H1 (cell line): ENCODE measurements around the gene CDK5R1. TPM values are rescaled to one million over a fixed set of nuclear protein-coding genes. Genes with fewer than 3 reads are reported as not detected.
"Not testable (repeated sequence)": the region's sequence is repeated elsewhere in the genome, so short reads cannot be mapped to it uniquely, and the experiment has no call there.

Source experiments
- CTCF ChIA-PET: fragments of 300-600 bp; sonication (Branson Sonifier 250); formaldehyde crosslinking; loops from one replicate; lab custom pipeline; 2021; ENCODE audit not compliant: partially characterized antibody; lab: Charles Lee
- POLR2A ChIA-PET: fragments of 300-600 bp; sonication (Branson Sonifier 250); formaldehyde crosslinking; loops from one replicate; lab custom pipeline; 2021; ENCODE audit warnings: inconsistent platforms; ENCODE audit not compliant: partially characterized antibody; lab: Charles Lee
- DNase-seq, 2 experiments: peaks; one replicate each; pipeline versions ENCODE4 v3.0.0 to v3.0.0-alpha.2; 2010 to 2022; ENCODE audit warnings: low spot score in 2 of 2, low read depth in 1 of 2, mixed read lengths in 1 of 2
- FAIRE-seq: peaks from 2 replicates; lab custom pipeline; 2011; peaks lifted over from hg19 to GRCh38; lab: Jason Lieb, UNC
- H2AFZ ChIP-seq: 2 replicates; pipeline ENCODE4 v1.8.1; 2012; ENCODE audit warnings: low read length, inconsistent platforms
- H2AK5ac ChIP-seq: 2 replicates; pipeline ENCODE4 v1.6.1; 2013; ENCODE audit warnings: low read depth, low read length
- H2BK120ac ChIP-seq: replicated peaks from 2 replicates; pipeline ENCODE3; 2013; ENCODE audit warnings: low read depth, low read length, inconsistent platforms
- H2BK12ac ChIP-seq: 2 replicates; pipeline ENCODE4 v1.6.1; 2013; ENCODE audit warnings: low read depth, low read length
- H2BK15ac ChIP-seq: 2 replicates; pipeline ENCODE4 v1.6.1; 2013; ENCODE audit warnings: low read length
- H2BK20ac ChIP-seq: 2 replicates; pipeline ENCODE4 v1.6.1; 2013; ENCODE audit warnings: low read length
- H2BK5ac ChIP-seq: 2 replicates; pipeline ENCODE4 v1.6.1; 2013; ENCODE audit warnings: low read depth, low read length
- H3K14ac ChIP-seq: 2 replicates; pipeline ENCODE4 v1.6.1; 2013; ENCODE audit warnings: inconsistent platforms; ENCODE audit not compliant: insufficient read length
- H3K18ac ChIP-seq: 2 replicates; pipeline ENCODE4 v1.6.1; 2013; ENCODE audit warnings: low read length; ENCODE audit errors: extremely low read depth
- H3K23ac ChIP-seq: 2 replicates; pipeline ENCODE4 v1.6.1; 2013; ENCODE audit warnings: inconsistent platforms; ENCODE audit not compliant: insufficient read length
- H3K23me2 ChIP-seq: 2 replicates; pipeline ENCODE4 v1.6.1; 2013; ENCODE audit warnings: low read depth, low read length
- H3K27ac ChIP-seq: 2 replicates; pipeline ENCODE4 v1.6.1; 2011; ENCODE audit warnings: low read depth, low read length, inconsistent platforms
- H3K27me3 ChIP-seq, 4 experiments: replicated peaks in 1 of 4; 1 replicate in 1 of 4; 2 replicates in 3 of 4; pipeline versions ENCODE4 v1.6.1 to v1.8.1; 2011 to 2013; ENCODE audit warnings: low read length in 3 of 4, mild to moderate bottlenecking in 3 of 4, inconsistent platforms in 2 of 4, mixed read lengths in 2 of 4, moderate library complexity in 1 of 4; ENCODE audit not compliant: control insufficient read depth in 3 of 4, insufficient read depth in 3 of 4; ENCODE audit errors: extremely low read depth in 1 of 4
- H3K36me3 ChIP-seq, 4 experiments: 2 replicates each; pipeline versions ENCODE4 v1.6.1 to v1.8.1; 2011 to 2013; ENCODE audit warnings: mild to moderate bottlenecking in 4 of 4, low read length in 3 of 4, moderate library complexity in 2 of 4, control low read depth in 1 of 4, inconsistent platforms in 1 of 4; ENCODE audit not compliant: insufficient read depth in 4 of 4, control insufficient read depth in 2 of 4
- H3K4ac ChIP-seq: replicated peaks from 2 replicates; pipeline ENCODE3; 2013; ENCODE audit warnings: low read length, low read depth, mixed read lengths, inconsistent platforms; ENCODE audit not compliant: insufficient read length
- H3K4me1 ChIP-seq, 4 experiments: replicated peaks in 1 of 4; 1 replicate in 1 of 4; 2 replicates in 3 of 4; pipeline versions ENCODE4 v1.6.1 to v1.8.1; 2011 to 2013; ENCODE audit warnings: low read length in 3 of 4, inconsistent platforms in 2 of 4, mixed read lengths in 1 of 4; ENCODE audit not compliant: insufficient read depth in 4 of 4, control insufficient read depth in 3 of 4
- H3K4me2 ChIP-seq, 2 experiments: 2 replicates each; pipeline versions ENCODE4 v1.6.1 to v1.8.1; 2011 to 2013; ENCODE audit warnings: low read depth in 2 of 2, low read length in 2 of 2, control low read depth in 1 of 2, inconsistent platforms in 1 of 2, mild to moderate bottlenecking in 1 of 2; ENCODE audit not compliant: insufficient read depth in 1 of 2
- H3K4me3 ChIP-seq, 4 experiments: fragments of 200-600, 300-600 bp in 1 of 4; sonication (generic), shearing (Covaris generic), sonication (Bioruptor Twin) in 1 of 4; 2 replicates each; pipeline versions ENCODE4 v1.5.1 to v1.8.1; 2011 to 2016; ENCODE audit warnings: low read length in 4 of 4, low read depth in 3 of 4, control low read depth in 2 of 4, inconsistent platforms in 2 of 4, mild to moderate bottlenecking in 2 of 4, mixed read lengths in 1 of 4, moderate library complexity in 1 of 4; ENCODE audit not compliant: insufficient read depth in 2 of 4; ENCODE audit errors: extremely low read depth in 1 of 4
- H3K56ac ChIP-seq: replicated peaks from 2 replicates; pipeline ENCODE3; 2013; ENCODE audit warnings: low read depth, mild to moderate bottlenecking, mixed read lengths, low read length, inconsistent platforms; ENCODE audit not compliant: insufficient read length
- H3K79me1 ChIP-seq: 2 replicates; pipeline ENCODE4 v1.6.1; 2013; ENCODE audit warnings: low read depth, low read length, control low read depth
- H3K79me2 ChIP-seq, 2 experiments: 2 replicates each; pipeline versions ENCODE4 v1.6.1 to v1.8.1; 2012 to 2013; ENCODE audit warnings: low read length in 2 of 2, mild to moderate bottlenecking in 2 of 2, inconsistent platforms in 1 of 2; ENCODE audit not compliant: insufficient read depth in 2 of 2, control insufficient read depth in 1 of 2
- H3K9ac ChIP-seq, 4 experiments: replicated peaks in 1 of 4; 1 replicate in 1 of 4; 2 replicates in 3 of 4; pipeline versions ENCODE4 v1.6.1 to v1.8.1; 2011 to 2013; ENCODE audit warnings: low read depth in 3 of 4, low read length in 3 of 4, control low read depth in 2 of 4, mild to moderate bottlenecking in 2 of 4, moderate library complexity in 2 of 4, inconsistent platforms in 1 of 4; ENCODE audit errors: extremely low read depth in 1 of 4
- H3K9me3 ChIP-seq, 2 experiments: 2 replicates each; pipeline versions ENCODE4 v1.6.1 to v1.8.1; 2012 to 2013; ENCODE audit warnings: mild to moderate bottlenecking in 2 of 2, moderate library complexity in 2 of 2, control low read depth in 1 of 2, inconsistent platforms in 1 of 2, low read depth in 1 of 2, low read length in 1 of 2, mixed read lengths in 1 of 2; ENCODE audit not compliant: insufficient read depth in 2 of 2
- H4K20me1 ChIP-seq, 2 experiments: replicated peaks in 1 of 2; 2 replicates each; pipeline versions ENCODE3 to v1.8.1; 2011 to 2013; ENCODE audit warnings: inconsistent platforms in 2 of 2, low read length in 2 of 2, mild to moderate bottlenecking in 1 of 2; ENCODE audit not compliant: insufficient read depth in 2 of 2, control insufficient read depth in 1 of 2
- H4K5ac ChIP-seq: 2 replicates; pipeline ENCODE4 v1.6.1; 2013; ENCODE audit warnings: low read length, low read depth, mixed read lengths, inconsistent platforms; ENCODE audit not compliant: insufficient read length
- H4K8ac ChIP-seq: 2 replicates; pipeline ENCODE4 v1.8.0; 2013; ENCODE audit warnings: mild to moderate bottlenecking, moderate library complexity, low read length, inconsistent platforms; ENCODE audit not compliant: insufficient read depth; ENCODE audit errors: extremely low read depth
- H4K91ac ChIP-seq: replicated peaks from 2 replicates; pipeline ENCODE3; 2013; ENCODE audit warnings: low read length, mixed read lengths, inconsistent platforms; ENCODE audit not compliant: insufficient read length
- BACH1 ChIP-seq: IDR thresholded peaks from 2 replicates; pipeline ENCODE4 v1.6.1; 2012; ENCODE audit warnings: low read length, improper control_type of control experiment
- CBX5 ChIP-seq: fragments of 300-800, 300-1000 bp; sonication (generic); IDR thresholded peaks from 2 replicates; pipeline ENCODE4 v1.7.1; 2016; ENCODE audit warnings: antibody characterized with exemption, low read length, low read depth
- RAD21 ChIP-seq, 2 experiments: IDR thresholded peaks in 1 of 2; conservative IDR thresholded peaks in 1 of 2; 2 replicates each; pipeline ENCODE4 v1.6.1; 2011; ENCODE audit warnings: low read depth in 2 of 2, low read length in 2 of 2, improper control_type of control experiment in 1 of 2, inconsistent platforms in 1 of 2, mild to moderate bottlenecking in 1 of 2, moderate library complexity in 1 of 2
- SIN3A ChIP-seq, 2 experiments: IDR thresholded peaks in 1 of 2; conservative IDR thresholded peaks in 1 of 2; 2 replicates each; pipeline ENCODE4 v1.6.1; 2011 to 2012; ENCODE audit warnings: low read length in 2 of 2, improper control_type of control experiment in 1 of 2, low read depth in 1 of 2, mild to moderate bottlenecking in 1 of 2
- SUZ12 ChIP-seq: fragments of 200-600 bp; sonication (generic); IDR thresholded peaks from 2 replicates; pipeline ENCODE4 v1.6.1; 2012; ENCODE audit warnings: mild to moderate bottlenecking, inconsistent platforms, low read length, moderate library complexity, mixed read lengths
- WGBS, 2 experiments: shearing (Covaris generic) in 1 of 2; methylation state at CpG; one replicate each; pipeline versions ENCODE4 v1.1.6 to v1.1.7; 2013 to 2015; ENCODE audit warnings: low lambda C conversion rate in 2 of 2, mixed read lengths in 2 of 2, inconsistent platforms in 1 of 2, low coverage in 1 of 2, missing lambda C conversion rate in 1 of 2; ENCODE audit not compliant: insufficient replicate concordance in 2 of 2, insufficient coverage in 1 of 2, insufficient read length in 1 of 2; ENCODE audit errors: extremely low coverage in 1 of 2, missing lambda C conversion rate in 1 of 2; 5-methylcytosine and 5-hydroxymethylcytosine counted together
- polyA plus RNA-seq, 7 experiments: library from polyadenylated mRNA; depleted of rRNA in 3 of 7; stranded (reverse) in 5 of 7; unstranded in 2 of 7; fragments of >200 nt in 5 of 7; fragments of 200-250 nt in 2 of 7; gene quantifications; 1 replicate in 5 of 7; 2 replicates in 1 of 7; 4 replicates in 1 of 7; pipeline versions ENCODE4 v1.2.1 to v1.2.3, GENCODE V29; 2011 to 2013; ENCODE audit warnings: missing spikeins in 2 of 7, mixed read lengths in 2 of 7
- total RNA-seq: library from RNA; stranded (reverse); fragmentation: NEBNext Ultra II Directional; extraction: Animal tissue kit (Norgen Biotek cat#: 25700); gene quantifications from 2 replicates; pipeline ENCODE4 v1.2.1, GENCODE V29; 2021

CDK5R1 gene
- total and polyA plus RNA-seq, 2 of the 8 experiments (the other 6 are each of a cell fraction or from before 2014, with no cell fraction given), result 2.7 to 9.9 TPM

GRCh38 chr17:32449963-32450362 lies 36.8 kb upstream of the CDK5R1 start (continued):
- TF ChIP-seq SUZ12 (no peak), BACH1 (no peak), RAD21 (IDR thresholded peaks at IDR 0.05 in 1 of 2, conservative IDR thresholded peaks at IDR 0.05 in 1 of 2; ENCODE audit: low read depth in 2 of 2, low read length in 2 of 2) (no peak), CBX5 (no peak), SIN3A (conservative IDR thresholded peaks at IDR 0.05 in 1 of 2, IDR thresholded peaks at IDR 0.05 in 1 of 2; ENCODE audit: low read depth in 1 of 2, low read length in 2 of 2) (no peak)
- TF ChIP-seq, all 59 proteins: peak for 0

- H3K4me2 ChIP-seq, H2BK15ac ChIP-seq, H3K9ac ChIP-seq, H2BK20ac ChIP-seq, H3K23ac ChIP-seq, H2AFZ ChIP-seq, H3K79me1 ChIP-seq, H3K27ac ChIP-seq, H2BK12ac ChIP-seq, FAIRE-seq, H3K18ac ChIP-seq, H3K23me2 ChIP-seq, H3K56ac ChIP-seq, H4K91ac ChIP-seq, H2AK5ac ChIP-seq, DNase-seq, H3K4ac ChIP-seq, H3K4me1 ChIP-seq, H4K20me1 ChIP-seq, H3K14ac ChIP-seq, H4K5ac ChIP-seq, H2BK5ac ChIP-seq, H3K27me3 ChIP-seq, H3K9me3 ChIP-seq, H4K8ac ChIP-seq, H3K4me3 ChIP-seq, H2BK120ac ChIP-seq: not testable (repeated sequence)
- ChIA-PET CTCF (interaction anchor here (1.2 kb wide), 1 partner anchor 12 kb away, joined by 5 read pairs; no protein-coding TSS in a partner anchor), POLR2A (interaction anchor here (0.6 kb wide), 1 partner anchor 101 kb away, joined by 3 read pairs; no protein-coding TSS in a partner anchor)
- WGBS, 2 experiments, result 93% methylated on average over 5 of the region's 6 CpGs; no CpG with 5 or more reads in 1 of the 2 experiments
- Histone ChIP-seq H3K36me3 (peaks cover 8 to 76% (median 45%) of the 10 kb centered on the region in 4 experiments; a peak in 7 of 8 replicates), H3K79me2 (peaks cover 13 to 88% of the 10 kb centered on the region in 2 experiments)
Measured at GRCh38 chr17:32450379-32450778, 36.4 kb upstream of the CDK5R1 start.
